GM19035 (cell line): Measurements from ENCODE around the gene FOXC1.

Source experiments
- ATAC-seq: cut with Tn5 transposase; IDR thresholded peaks from one replicate; pipeline ENCODE4 v1.9.1; 2021; ENCODE audit not compliant: unreplicated experiment

FOXC1 gene

DNA sequence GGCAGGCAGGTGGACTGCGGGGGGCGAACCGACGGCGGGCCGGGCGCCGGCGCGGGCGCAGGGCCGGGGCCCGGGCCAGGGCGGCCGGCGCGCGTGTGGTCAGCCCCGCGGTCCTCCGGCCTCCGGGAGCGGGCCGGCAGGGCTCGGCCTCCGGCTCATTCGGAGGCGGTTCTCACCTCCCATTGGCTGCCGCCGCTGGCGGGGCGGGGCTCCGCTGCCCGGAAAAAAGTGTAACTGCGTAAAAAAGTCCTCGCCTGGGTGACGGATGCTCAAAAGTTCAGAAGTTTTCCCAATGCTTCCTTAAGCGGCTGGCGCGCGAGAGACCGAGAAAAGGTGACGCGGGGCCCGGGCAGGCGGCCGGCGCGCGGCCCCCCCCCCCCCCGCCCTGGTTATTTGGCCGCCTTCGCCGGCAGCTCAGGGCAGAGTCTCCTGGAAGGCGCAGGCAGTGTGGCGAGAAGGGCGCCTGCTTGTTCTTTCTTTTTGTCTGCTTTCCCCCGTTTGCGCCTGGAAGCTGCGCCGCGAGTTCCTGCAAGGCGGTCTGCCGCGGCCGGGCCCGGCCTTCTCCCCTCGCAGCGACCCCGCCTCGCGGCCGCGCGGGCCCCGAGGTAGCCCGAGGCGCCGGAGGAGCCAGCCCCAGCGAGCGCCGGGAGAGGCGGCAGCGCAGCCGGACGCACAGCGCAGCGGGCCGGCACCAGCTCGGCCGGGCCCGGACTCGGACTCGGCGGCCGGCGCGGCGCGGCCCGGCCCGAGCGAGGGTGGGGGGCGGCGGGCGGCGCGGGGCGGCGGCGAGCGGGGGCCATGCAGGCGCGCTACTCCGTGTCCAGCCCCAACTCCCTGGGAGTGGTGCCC, at the start of gene FOXC1:
FOXC1 (plus strand) TSS at position 268 of the 849 bp plus-strand sequence; CDS start at position 799, 531 bp downstream.
- peak; percentile 68 for ATAC-seq

DNA sequence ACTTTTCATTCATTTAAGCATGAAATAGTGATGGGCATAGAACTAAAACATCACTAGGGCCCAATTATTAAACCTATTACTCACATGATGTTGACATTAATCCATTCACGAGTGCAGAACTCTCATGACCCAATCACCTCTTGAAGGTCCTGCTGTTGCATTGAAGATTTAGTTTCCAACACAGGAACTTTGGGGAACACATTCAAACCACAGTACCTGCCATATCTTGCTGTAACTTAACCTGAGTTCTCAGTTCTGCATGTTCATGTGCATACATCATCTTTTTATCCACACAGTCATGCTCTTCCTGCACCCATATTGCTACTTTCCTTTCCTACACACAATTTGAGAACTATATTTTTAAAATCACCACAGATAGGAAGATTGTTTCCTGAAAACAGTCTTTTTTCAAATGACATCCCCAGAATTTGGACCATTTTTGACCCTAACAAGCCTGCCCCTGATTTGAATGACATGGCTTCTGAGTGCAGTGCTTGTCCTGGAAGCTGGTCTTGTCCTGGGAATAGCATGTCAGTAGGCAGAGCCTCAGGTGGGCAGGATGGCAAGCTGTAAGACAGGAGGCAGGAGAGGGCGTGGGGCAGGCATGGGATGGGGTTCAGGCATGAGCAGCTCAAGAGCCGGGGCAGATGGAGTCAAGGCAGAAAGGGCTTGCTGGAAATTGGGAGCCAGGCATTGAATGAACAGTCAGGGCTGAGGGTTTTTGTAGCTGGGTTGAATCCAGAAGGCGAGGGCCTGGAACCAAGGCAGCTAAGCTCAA, 49.2 kb upstream of the FOXC1 start:
- no peak for ATAC-seq

DNA sequence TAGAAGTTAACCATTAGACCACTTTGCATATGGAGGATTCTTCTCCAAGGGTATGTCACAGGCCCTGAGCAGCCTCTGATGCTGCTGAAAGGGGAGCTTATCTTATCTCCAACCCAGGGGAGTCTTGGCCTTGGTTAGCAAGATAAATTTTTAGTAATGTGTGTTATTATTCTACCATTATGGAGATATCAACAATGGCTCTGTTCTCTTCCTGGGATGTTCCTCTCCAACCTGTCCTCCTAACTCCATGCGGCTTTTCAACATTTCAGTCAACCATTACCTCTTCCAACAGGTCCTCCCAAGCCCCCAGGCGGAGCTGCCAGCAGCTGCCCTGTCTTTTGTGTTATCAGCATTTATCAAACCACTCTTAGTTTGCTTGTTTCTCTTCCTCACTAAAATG, 48.4 kb upstream of the FOXC1 start:
- no peak for ATAC-seq

DNA sequence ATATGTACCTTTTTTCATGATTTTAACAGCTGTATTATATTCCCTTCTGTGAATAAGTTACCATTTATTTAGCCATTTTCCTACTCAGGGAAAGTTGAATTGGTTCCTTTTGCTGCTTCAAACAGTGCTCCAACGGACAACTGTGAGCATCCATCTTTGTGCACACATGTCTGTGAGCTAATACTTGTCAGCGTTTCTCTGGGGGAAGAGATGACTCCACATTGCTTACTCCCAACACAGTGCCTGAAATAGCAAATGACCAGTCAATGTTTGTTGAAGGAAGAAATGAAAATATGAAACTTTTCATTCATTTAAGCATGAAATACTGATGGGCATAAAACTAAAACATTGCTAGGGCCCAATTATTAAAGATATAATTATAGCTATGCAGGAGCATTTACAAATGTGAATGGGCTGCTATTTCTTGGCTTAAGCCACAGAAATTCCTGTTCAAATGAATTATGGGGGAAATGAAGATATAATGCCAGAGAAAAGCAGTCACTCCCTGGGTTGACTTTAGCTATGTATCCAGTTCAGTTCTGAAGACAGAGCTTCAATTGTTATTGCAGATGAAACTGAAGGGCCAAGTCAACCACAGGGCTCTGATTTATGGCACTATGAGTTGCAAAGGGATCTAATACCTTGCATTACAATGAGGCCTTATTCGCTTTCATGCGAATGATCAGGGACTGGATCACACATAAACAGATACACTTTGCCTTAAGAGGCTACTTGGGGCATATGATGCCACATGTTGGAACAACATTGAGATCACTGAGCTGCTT, 47.4 kb upstream of the FOXC1 start:
- no peak for ATAC-seq

DNA sequence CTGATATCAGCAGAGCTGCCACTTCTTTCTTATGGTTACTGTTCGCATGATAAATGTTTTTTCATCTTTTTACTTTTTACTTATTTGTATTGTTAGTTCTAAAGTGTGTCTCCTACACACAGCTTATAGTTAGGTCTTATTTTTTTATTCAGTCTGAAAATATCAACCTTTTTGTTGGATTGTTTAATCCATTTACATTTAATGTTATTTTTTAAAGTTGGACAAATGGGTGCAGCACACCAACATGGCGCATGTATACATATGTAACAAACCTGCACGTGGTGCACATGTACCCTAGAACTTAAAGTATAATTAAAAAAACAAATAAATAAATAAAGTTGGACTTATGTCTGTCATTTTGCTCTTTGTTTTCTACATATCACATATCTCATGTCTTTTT, 40.3 kb upstream of the FOXC1 start:
- no peak for ATAC-seq

DNA sequence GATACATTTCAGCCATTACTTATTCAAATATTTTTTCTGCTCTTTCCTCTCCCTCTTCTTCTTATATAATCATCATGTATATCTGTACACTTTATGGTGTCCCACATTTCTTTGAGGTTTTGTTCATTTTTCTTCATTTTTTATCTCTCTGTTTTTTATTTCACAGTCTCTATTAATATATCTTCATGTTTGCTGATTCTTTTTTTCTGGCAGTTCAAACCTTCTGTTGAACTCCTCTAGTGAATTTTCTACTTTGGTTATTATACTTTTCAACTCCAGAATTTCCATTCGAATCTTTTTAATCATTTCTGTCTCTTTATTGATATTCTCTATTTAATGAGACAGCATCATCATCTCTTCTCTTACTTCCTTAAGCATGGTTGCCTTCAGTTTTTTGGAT, 38.9 kb upstream of the FOXC1 start:
- no peak for ATAC-seq

DNA sequence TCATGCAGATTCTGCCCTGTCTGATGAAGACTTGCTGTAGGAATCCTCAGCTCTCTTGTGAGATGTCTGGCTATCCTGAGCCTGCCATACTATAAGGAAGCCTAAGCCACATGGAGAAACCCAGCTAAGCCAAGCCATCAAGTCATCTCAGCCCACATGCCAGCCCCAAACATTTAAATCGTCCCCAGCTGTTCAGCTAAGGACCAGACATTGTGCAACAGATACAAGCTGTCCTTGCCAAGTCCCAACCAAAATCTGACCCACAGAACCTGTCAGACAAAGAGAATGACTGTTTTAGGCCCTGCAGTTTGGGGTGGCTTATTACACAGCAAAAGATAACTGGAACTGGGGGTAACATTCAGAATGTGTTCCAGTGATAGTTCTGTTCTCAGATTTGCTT, 36.8 kb upstream of the FOXC1 start:
- ATAC-seq: no peak

DNA sequence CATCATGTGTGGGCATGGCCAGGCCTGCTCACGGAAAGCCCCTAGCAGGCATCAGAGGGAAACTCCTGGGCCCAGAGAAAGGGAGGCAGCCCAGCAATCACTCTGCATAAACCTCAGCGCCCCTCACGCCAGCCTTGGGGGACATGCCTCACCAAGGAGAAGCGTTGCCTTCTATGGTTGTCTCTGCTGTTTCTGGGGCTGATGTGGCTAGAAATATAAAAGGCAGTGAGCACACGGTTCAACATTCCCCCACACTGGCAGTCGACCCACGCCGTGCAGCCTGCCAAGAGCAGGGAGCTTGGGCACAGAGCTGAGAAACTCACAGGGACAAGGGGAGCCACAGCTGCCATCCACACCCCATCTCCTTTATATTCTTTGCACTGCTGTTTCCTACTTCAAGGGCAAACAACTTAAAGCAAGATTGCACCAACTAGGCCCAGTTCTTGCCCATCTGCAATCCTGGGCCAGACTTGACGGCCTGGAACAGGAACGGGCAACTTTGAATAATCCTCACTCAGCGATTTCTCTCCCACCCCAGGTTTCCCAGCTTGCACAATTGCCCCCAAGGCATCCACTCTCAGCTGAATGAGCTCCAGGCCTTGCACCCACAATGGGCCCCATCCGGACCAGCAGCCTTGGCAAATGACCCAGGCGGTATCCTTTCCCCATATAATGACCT, 35.5 kb upstream of the FOXC1 start:
- no peak for ATAC-seq

DNA sequence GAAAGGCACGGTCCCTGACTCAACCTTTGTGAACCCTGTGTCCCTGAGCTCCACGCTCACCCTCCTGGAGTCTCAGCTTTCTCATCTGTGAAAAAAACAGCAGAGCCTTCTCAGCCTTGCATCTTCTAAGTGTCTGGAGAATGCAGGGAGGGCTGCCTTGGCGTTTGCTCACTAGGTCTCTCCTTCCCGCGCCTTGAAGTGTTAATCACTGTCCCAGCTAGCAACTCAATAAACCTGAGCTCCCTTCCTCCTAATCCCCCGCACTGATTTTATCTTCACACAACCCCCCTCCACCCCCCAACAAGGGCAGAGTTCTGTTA, 34.9 kb upstream of the FOXC1 start:
- no peak for ATAC-seq

DNA sequence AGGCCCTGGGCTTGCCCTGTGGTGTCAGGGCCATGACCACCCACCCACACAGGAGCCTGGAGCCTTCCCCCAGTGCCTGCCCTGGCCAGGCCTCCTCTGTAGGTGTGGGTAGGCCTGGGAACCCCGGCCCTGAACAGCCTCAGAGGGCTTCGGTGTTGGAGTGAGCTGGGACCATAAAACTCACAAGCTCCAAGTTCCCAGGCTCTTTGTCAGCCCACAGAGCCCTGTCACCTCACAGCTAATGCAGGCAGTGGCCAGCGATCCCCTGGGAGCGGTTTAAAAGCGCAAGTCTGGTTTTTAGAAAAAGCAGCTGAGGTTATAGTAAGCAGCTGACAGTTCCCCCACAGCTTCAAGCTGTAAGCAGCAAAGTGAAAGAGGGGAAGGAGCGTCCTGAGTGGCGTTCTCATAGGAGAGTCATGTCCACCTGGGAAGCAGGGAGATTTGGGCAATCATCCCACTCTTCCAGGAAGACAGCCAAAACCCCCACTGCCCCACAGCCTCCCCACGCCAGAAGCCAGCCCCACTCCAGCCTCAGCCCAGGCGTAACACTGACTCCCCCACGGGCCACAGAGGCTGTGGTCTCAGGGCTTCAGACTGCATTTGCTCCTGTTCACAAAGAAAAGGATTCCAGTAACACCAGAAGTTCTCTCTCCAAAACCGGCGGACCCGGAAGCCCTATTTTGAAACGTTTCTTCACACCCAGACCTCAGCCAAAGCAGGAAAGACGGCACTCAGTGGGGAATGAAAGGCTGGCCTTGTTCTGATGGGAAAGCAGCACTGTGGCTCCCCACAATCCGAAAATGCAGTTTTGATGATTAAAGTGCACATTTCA, 34.3 kb upstream of the FOXC1 start:
- ATAC-seq: no peak

DNA sequence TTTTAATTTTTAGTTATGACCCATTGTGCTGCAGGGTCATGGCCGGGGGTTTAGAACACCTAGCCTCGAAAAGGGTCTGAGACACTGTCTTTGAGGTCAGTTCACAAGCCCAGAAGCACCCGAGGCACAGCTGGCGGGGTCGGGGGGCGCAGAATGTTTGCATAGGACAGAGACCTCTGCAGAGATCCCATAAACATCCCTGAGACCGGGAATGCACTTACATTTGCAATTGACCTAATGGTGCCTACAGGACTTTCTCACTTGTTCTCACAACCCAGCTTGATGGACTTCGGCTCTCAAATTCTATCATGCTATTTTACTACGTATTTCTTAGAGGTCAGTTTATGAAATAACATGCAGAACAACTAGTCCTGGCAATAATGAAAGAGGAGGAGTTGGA, 33.5 kb upstream of the FOXC1 start:
- no peak for ATAC-seq

DNA sequence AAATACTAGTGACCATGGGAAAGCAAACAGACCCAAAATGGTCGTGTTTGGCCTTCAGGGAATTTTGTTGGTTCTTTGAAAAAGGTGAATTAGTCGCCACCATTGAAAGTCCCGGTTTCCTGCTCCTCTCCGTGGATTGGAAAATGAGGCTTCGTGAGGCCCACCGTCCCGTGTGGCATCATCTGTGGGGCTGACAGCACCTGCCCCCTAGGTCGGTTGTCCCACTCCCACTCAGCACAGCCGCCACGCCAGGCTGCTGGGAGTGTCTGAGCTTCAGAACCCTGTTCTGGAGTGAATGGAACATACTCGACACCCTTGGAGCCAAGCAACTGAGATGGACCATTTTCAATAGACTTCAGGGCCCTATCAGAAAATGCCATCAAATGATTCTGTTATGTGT, 33.0 kb upstream of the FOXC1 start:
- ATAC-seq: no peak

DNA sequence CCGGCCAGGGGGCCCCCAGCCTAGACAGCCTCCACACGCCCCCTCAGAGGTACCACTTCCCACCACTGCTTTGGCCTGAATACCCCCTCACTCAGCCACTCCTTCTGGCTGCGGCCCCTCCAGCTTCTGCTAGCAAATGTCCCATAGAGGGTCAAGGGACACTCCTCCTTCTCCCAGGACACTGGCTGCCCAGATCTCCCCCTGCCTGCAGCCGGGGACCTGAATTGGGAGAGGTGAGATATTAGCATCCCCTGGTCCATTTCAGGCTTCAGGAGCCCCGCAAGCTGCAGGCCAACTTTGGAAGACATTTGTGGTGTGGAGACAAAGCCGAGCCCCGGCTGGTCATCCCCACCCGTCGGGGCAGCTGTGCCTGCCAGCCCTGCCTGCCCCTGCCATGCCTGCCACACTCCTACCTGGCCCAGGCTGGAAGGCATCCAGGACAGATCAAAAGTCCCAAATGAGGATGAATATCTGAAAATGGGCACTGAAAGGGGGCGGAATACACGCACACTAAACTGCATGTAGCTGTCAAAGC, 32.5 kb upstream of the FOXC1 start:
- no peak for ATAC-seq

DNA sequence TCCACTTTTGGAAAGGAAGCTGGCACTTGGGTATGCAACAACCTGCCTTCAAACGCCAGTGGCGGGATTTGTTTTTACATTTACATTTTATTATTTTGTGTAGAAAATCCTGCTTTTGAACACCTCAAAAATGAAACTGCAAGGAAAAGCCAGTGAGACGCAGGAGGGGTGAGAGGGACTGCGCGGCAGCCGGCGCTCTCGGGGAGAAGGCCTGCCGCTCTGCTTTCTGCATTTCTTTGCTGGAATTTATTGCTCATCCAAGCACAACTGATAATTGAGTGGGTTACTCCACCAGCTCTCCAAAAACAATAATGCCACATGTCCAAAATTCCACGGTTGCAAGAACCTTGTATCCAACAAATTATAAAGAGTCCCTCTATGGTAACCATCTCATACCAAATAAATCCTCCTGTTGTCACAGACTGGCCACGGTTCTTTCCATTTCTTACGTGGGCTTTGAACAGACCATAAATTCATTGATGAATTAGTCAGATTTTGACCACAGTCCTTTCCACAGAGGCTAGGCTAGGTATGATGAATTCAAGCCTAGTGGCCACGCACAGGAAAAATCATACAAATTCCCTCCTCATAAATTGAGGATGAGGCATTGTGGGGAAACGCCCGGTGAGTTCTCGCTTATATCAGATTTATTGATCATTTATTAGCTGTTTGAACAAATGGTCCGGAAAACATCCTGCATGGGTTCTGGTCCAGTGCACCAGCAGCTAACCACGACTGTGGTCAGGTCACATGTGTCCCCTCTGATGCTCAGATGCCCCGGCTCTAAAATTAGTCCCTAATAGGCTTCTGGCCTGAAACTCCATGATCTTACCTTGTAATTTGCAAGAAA, 31.6 kb upstream of the FOXC1 start:
- ATAC-seq: no peak

DNA sequence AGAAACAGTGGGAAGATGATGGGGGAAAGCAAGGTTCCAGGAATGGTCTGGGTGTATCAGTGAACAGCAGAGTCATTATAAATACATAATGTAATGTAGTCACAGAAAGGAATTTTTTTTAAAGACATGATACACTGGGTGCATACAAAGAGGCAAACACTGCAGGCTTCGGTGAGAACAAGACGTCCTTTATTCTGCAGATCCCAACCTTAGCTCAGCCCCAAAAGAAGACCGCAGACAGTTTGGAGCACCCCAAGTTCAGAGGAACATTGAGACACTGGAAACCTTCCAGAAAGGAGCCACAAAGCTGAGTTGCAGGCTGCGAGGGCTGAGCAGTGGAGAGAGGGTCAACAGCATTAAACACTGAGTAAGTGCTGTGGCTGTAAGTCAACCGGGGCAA, 30.6 kb upstream of the FOXC1 start:
- no peak for ATAC-seq

DNA sequence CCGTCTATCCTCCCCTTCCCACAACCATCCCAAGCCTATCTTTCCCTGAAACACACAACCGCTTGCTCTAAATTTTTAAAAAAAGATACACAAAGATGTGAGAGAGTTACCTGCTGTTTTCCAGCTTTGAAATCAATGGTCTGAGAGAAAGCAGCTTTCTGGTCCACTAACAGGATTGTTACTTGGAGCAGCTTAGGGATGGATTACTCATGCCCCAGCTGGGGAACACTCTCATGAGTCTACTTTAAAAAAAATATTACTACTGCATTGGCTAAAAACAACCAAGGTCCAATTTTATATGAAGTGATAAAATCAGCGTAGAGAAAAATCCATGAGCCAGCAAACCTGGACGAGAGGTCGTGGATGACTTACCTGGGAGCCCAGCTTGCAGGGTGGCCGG, 29.6 kb upstream of the FOXC1 start:
- ATAC-seq: no peak

DNA sequence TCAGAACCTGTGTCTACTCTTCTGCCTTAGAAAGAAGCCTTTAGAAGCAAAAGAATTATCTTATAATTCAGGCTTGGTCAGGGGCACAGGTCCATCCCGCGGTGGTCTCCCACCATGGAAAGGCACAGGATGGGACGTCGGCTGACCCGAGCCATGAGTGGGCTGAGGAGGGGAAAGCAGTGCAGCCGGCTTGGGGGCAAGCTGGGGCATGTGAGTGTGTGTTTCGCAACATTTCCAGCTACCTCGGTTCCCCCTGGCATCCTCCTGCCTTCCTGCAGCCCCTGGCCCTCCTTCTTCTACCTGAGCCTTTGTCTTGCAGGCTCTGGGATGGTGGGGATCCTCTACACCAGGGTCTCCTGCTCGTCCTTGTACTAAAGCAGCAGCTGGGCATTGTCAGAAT, 29.1 kb upstream of the FOXC1 start:
- ATAC-seq: no peak

DNA sequence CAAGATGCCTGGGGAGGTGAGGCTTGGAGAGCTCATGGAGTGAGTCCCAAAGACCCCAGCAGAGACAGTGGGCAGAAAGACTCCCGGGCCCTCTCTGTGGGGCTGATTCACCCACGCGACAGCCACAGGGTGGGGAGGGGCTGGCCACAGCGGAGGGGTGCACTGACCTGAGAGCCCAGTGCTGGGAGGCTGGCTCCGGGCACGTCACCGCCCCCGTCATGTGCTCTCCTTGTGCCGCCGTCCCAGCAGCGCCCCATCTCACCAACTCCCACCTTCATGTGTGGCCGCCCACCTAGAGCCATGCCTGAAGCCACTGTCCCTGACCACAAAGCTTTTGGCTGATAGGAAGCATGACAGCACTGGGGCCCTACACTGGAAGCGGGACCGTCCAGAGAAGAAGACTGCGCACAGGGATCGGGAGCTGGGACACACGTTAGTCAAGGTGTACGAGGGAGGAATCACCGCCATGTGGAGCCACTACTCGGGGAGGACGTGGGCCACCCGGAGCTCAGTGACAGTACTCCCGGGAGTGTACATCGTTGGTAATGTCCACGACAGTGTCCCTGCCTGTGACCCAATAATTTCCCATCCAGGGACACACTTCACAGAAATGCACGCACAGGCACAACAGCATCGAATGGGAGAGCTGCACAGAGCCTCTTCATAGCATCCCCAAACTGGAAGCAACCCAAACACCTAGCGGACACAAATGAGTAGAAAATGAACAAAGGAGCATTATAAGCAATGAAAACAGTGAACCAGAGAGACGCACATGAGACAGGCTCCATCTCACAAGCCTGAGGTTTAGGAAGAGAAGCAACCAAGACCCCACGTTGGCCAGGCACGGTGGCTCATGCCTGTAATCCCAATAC, 28.4 kb upstream of the FOXC1 start:
- ATAC-seq: no peak
